ENCODE data around the gene ARHGEF9.
"Not testable (repeated sequence)": the region's sequence is repeated elsewhere in the genome, so short reads cannot be mapped to it uniquely, and the experiment has no call there.

Gene ARHGEF9

GRCh38 chrX:63657821-63658220 is 127.2 kb downstream of the ARHGEF9 start:
- no peak for DNase-seq

DNA sequence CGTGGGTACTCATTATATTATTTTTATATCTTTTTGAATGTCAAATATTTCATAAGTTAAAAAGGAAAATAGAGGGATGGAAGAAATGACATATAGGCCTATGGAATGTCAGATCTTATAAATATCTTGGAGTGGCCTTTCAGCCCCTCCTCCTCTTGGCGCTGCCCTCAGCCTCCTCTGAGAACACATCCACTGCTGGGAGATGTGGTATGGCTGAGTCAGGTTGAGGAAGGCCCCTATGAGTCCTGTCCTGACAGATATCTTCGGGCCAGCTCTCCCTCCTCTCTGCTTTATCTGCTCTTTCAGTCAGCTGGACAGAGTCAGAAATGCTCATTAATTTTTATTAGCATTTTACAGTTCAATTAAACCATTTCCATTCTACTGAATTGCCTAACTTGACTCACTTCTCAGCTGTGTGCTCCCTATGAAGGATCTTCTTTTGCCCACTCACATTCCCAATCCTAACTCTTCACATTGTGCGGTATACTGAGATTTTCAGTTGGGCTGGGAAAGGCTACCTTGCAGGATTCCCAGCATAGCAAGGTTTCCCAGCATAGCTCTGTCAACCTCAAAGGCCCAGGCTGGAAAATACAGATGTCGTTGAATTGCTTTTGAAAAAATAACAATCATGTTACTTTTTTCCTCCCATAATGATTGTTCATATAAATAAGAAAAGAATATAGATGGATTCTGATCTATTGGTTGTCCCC is 128.0 kb downstream of the ARHGEF9 start:
- DNase-seq = no peak

- no peak for DNase-seq
Observed at GRCh38 chrX:63652086-63652765, 132.8 kb downstream of the ARHGEF9 start.

GRCh38 chrX:63645748-63646147 is 139.3 kb downstream of the ARHGEF9 start:
- not testable (repeated sequence) for DNase-seq

DNA sequence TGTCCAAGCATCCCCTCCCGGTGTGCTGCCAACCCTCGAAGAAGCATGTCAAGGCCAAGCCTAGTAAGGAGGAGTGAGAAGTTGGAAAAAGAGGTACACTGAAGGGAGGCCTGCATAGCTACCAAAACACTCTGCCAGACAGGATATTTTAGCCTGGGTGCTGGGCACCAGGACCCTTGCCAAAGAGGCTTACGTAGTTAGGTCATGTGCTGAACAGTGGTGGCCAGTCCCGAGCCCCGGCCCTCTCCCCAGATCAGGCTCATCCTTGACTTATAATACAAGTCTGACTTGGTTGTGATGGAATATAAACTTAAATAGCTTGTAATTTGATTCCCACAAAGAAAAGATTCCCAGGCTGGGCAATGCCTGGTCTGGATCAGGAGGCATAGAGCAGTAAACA is 149.3 kb downstream of the ARHGEF9 start:
- DNase-seq = no peak

DNA sequence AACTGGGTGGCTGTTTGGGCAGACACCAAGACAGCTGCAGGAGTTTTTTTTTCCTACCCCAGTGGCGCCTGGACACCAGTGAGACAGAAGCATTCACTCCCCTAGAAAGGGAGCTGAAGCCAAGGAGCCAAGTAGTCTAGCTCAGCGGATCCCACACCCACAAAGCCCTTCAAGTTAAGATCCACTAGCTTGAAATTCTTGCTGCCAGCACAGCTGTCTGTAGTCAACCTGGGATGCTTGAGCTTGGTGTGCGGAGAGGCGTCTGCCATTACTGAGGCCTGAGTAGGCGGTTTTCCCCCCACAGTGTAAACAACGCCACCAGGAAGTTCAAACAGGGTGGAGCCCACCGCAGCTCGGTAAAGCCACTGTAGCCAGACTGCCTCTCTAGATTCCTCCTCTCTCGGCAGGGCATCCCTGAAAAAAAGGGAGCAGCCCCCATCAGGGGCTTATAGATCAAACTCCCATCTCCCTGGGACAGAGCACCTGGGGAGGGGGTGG is 171.4 kb downstream of the ARHGEF9 start:
- no peak for DNase-seq

DNA sequence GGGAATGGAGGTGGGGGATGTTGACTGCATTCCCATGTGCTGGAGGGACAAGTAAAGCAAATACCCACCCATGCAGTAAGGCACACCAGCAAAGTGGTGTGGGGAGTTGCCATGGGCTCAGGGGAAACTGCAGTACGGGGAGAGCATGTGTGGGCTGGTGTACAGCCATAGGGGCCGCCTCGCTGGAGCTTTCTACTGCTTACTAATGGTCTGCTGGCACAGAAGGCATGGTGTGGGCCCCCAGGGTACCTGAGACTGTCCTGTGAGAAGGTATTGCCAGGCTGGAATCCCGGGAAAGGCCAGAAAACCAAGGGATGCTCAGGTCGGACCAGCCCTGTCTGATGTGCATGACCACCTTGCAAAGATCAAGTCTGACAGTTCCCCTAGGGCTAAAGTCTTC is 199.1 kb downstream of the ARHGEF9 start:
- no peak for DNase-seq

Measured in hematopoietic multipotent progenitor cell treated with erythropoietin and hydrocortisone succinate and interleukin-3 and kit ligand, for 8 days (in vitro differentiated cells).